ENCODE measurements around the gene XIRP2.
"Not testable (repeated sequence)": the region's sequence is repeated elsewhere in the genome, so short reads cannot be mapped to it uniquely, and the experiment has no call there.

The XIRP2 gene

DNA sequence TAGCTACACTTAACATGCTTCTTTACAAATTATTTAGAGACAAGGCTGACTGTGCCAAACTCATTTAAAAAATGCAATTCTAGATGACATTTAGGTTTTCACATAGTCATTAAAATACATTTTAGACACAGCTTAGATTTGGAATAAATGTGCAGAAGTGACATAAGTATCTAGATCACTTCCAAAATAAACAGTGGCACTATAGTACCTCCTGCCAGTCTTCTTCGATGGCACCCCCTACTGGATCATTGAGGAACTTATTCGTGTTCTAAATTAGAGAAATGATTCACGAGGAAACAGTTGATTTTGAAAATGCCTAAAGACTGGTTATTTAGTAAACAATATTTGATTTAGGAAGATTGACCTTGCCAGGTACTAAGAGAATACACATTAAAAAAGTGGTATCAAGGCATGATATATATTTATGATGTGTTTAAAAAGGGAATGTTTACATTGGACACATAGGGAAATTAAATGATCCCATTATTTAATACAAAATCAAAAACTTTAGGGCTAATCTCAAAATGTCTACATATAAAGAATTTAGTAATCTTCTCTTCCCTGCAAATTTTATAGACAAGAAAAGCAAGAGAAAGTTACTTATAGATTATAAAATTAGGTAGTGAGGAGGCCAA lies 323.9 kb downstream of the XIRP2 start:
- DNase-seq, result no peak

DNA sequence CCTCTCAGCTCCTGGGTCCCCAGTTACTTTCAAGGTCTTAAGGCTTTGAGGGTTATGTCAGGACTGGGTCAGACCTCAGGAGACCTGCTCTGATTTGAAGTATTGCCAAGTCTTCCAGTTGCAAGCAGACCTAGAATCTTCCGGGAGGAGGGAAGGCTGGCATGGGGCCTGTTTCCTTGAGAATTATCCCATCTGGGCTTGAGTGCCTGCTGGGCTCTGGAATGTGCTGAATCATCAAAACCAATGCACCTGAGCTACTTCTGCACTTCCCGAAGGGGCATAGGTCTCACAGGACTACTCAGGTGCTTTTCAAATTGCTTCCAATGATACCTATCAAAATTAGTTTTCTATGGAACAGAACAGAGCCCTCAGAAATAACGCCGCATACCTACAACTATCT lies 327.3 kb downstream of the XIRP2 start:
- DNase-seq, result no peak

DNA sequence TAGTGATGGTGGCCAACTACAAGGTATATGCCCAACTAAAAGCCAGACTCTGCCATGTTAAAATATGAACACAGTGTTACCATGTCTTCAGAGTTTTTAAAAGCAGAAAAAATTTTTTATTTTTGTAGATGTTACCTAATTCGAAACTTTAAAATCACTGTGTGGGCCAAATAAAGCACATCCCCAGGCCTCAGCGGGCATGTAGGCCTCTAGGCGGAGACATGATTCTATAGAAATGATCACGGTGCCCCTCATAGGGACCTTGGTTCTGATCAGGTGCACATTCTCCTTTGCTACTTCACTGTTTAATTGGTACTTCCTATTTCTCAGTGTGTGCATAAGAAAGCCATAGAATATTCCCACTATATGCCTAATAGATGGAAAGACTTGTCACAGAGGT lies 349.2 kb downstream of the XIRP2 start:
- DNase-seq, result no peak

DNA sequence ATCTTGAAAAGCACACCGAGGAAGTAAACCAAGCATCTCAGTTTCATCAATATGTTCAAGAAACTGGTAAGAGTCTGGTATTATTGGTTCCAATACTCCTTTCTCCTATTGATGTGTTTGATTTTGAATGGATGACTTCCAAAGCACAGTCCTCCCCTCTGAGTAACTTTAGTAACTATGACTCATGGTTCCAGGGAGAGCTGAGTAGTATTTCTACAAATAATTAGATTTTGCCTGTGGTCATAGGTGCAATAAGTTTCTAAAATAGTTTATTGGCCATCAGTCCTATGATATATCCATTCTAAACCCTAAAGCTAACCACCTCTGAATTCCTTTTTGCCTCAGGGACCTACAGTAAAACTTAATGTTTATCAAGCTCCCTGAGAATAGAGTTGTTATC lies 352.4 kb downstream of the XIRP2 start:
- no peak for DNase-seq

DNA sequence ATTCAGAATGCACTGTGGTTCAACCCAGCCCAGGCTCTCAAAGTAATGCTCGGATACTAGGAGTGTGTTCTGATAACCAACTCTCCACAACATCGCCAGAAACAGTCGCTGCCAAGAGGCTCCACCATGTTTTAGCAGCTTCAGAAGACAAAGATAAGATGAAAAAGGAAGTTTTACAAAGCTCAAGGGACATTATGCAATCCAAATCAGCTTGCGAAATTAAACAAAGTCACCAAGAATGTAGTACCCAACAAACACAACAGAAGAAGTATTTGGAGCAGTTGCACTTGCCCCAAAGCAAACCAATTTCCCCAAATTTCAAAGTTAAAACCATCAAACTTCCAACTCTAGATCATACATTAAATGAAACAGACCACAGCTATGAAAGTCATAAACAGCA lies 360.9 kb downstream of the XIRP2 start:
- no peak for DNase-seq

DNA sequence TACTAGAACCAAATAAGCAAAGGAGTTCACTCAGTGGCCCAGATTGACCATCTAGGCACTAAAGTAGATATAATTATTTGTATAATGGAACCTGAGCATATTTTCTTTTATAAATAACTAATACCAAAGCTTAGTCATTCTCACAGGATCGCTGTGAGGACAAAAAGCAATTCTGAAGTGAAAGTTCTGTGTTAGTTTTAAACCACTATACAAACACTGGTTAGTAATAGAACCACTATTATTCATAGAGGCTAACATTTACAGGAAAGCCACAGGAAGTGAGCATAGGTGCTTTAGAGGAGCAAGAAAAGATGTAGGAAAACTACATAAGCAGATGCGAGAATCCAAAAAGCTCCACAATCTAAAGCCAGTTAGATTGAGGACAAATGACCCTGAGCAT lies 364.7 kb downstream of the XIRP2 start:
- no peak for DNase-seq

DNA sequence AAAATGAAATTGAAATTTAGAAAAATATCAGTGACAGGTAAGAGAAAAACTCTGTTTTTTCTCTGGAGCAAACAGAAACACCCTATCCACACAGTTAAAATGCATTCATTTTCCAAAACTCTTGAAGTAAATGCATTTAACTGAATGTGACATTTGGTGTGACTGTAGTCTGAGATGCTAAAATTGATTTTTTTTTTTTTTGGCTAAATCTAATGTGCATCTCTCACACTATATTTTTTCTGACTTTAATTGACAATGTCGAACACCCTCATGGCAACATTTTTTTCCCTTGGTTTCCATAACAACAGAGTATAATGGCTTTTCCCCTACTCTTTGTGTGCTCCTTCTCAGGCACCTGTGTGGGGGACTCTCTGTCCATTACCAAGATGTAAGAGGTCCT lies 366.4 kb downstream of the XIRP2 start:
- no peak for DNase-seq

DNA sequence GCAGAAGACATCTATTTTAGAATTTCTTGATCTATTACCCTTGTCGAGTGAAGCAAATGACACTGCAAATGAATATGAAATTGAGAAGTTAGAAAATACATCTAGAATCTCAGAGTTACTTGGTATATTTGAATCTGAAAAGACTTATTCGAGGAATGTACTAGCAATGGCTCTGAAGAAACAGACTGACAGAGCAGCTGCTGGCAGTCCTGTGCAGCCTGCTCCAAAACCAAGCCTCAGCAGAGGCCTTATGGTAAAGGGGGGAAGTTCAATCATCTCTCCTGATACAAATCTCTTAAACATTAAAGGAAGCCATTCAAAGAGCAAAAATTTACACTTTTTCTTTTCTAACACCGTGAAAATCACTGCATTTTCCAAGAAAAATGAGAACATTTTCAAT lies 370.4 kb downstream of the XIRP2 start:
- no peak for DNase-seq

DNA sequence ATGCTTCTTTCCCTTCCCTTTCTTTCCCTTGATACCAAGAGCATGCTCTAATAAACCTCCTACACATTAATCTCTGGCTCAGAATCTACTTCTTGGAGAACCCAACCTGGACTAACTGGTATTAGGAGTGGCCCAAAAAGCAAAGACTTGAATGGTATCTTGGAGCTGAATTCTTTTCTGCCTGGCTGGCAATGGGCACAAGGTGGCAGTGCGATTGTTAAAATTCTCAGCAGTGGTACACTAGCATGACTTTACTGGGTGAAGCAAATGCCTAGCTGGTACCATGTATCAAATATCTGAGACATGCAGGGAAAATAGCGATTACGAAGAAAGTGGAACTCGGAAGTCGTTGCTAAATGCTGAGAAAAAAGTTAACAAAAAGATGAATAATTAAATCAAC lies 376.1 kb downstream of the XIRP2 start:
- no peak for DNase-seq

DNA sequence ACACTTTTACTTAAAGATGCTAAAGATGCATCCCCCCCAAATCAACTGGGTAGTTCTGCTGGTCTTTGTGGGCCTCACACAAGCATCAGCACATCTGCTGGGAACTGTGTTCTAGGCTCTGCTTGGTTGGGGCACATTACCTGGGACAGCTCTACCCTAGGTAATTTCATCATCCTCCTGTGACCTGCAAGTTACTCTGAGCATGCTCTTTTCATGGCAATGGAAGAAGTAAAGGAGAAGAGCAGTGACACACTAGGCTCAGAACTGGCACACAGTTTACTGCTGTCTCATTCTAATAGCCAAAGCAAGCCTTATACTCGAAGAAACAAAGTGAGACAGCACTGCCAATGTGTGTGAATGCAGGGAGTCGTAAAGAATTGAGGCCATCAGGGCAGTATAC lies 376.7 kb downstream of the XIRP2 start:
- no peak for DNase-seq

DNA sequence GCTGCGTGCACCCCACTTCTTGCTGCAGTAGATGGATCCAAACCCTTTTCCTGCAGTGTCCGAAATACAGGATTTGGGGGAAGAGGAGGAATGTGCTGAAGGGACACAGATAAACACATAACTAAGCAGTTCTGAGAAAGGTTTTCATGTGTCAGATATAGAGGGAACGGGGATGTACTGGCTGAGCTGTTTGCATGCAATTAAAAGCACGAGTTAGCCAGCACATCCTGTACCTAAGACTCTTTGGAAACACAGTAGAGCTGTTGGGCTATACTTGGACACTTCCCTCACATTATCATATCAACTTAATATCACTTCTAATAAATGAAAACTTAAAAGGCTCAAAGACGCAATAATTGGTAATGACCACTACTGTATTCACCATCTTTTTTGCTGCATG lies 377.4 kb downstream of the XIRP2 start:
- DNase-seq, result no peak

DNA sequence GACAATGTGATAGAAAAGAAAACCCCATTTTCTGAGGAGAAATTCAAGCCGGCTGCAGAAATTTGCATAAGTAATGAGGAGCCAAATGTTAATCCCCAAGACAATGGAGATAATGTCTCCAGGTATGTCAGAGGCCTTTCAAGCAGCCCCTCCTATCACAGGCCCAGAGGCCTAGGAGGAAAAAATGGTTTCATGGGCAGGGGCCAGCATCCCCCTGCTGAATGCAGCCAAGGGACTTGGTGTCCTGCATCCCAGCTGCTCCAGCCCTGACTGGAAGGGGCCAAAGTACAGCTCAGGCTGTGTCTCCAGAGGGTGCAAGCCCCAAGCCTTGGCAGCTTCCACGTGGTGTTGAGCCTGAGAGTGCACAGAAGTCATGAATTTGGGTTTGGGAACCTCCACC lies 380.0 kb downstream of the XIRP2 start:
- not testable (repeated sequence) for DNase-seq

DNA sequence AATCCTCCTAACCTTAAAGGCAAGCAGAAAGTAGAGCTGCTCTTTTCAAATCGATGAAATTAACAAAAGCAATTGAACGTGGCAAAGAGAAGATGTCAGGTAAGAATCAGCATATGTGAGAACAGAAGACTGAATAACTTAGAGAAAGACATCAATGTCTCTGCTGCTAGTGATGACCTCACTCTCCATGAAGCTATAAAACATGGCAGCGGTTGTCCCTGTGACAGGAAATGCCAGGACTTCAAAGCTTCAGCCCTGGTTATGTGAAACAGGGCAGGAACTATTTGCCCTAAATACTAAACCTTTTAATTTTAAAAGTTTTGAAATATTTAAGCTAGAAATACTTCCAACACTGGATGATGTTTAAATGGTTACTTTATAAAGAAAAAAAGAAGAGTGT lies 383.7 kb downstream of the XIRP2 start:
- no peak for DNase-seq

DNA sequence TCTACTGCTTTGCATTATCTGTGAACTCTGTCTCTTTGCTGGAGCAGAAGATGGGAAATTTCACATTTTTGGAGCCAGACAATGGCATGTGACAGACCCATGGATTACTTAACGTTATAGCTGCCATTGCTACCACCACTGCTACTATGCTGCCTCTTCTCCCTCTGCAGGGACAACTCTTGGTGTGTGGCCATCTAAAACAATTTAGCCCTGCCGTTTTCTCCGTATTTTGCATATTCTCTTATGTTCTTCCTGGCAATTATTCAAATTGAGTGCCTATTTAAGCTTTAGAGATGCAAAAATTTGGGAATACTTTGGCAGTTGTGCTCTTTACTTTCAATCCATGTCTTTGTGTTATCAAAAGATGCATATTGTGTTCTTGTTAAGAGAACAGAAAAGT lies 386.8 kb downstream of the XIRP2 start:
- DNase-seq, result no peak

DNA sequence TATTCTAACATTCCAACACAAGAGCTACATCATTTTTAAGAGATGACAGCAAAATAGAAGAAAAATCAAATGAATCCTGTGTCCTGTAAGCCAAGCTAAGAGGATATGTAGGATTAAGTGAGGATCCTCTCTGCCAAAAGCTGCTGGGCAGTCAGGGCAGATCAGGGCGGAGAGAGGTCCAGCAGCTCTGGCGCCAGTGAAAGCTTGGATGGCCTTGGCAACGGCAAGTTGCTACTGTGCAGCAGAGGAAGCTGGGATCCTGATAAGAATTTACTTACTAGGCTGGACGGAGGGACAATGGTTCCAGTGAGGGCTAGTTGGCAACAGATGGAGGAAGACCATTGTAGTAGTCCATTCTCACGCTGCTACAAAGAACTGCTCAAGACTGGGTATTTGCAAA lies 391.5 kb downstream of the XIRP2 start:
- DNase-seq, result no peak

DNA sequence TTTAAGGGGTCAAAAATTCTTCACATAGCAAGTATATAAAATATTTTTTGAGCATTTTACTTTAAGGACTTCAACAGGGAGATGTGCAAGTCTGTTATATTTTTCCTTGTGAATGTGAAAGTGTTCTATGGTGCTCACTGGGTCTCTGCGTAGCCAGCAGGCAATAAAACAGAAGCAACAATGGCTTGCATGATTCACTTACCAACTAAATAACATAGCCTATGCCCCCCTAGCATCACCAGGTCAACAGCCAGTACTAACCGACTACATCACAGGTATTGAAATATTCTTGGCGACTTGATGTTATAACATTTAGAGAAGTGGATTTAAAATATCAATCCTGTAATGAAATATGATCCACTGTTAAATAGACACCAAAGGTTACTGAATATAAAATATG lies 398.9 kb downstream of the XIRP2 start:
- DNase-seq, result no peak

DNA sequence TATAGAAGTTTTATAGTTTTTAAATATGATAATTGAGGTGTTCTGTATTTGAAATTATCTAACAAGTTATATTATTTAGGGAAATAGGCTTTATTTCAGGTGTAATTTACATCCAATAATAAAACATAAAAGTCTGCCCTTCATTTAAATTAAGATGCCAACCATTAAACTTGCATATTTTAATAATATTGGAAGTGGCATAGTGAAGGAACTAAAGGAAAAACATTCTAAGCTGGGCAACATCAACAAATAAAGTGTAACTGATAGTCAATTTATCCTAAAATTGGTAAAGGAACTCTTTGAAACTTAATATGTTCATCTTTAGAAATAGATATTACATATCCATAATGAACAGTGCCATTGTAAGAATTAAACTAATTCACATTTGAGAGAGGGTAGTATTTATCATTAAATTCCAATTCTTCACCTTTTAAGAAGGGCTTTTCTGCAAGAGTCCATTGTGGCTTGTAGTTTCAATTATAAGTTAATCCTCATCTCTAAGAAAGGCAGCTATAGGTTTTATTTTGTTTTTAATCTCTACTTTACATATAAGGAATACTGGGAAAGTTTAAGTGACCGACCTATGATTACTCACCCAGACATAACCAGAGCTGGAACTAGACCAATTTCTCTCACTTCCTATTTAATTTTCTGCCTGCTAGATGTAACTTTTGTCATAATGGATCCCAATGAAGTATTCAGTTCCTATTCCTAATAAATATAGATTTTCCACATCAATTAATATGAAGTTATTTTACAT lies 401.6 kb downstream of the XIRP2 start:
- DNase-seq, result no peak

DNA sequence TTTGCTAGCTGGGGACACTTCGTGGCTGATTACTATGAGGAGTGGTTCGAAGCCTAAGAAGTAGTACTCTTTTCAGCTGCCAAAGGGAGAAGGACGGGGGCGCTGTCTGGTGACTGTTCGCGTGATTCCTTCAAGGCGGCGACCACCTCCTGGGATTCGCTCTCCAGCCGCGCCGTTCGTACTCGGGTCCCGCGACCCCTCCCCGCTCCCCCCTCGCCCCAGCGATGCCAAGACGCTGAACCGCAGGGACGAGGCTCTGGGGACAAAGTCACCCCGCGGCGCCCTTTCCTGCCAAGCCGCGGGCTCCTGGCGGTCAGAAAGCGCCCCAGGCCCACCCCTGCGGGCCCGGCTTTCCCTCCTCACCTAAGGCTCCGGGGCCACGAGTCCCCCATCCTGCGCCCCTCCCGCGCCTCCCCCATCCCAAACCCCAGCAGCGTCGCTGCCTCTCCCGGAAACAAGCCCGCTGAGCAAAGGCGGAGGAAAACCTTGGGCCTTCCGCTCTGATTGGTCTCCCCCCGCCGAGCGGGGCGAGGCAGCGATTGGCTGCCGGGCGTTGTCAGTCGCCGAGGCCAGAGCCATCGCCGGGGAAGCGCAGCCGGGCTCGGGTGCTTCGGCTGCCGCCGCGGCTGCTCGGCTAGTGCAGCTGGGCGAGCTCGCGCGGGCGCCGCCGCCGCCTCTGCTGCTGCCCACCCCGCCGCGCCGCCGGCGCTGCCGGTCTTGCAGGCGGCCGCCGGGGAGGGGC lies 404.3 kb downstream of the XIRP2 start, which contains the start of gene B3GALT1:
TSS of gene B3GALT1 (plus strand) at position 572 of the 742 bp plus-strand sequence.
- peak; percentile 73 for DNase-seq

DNA sequence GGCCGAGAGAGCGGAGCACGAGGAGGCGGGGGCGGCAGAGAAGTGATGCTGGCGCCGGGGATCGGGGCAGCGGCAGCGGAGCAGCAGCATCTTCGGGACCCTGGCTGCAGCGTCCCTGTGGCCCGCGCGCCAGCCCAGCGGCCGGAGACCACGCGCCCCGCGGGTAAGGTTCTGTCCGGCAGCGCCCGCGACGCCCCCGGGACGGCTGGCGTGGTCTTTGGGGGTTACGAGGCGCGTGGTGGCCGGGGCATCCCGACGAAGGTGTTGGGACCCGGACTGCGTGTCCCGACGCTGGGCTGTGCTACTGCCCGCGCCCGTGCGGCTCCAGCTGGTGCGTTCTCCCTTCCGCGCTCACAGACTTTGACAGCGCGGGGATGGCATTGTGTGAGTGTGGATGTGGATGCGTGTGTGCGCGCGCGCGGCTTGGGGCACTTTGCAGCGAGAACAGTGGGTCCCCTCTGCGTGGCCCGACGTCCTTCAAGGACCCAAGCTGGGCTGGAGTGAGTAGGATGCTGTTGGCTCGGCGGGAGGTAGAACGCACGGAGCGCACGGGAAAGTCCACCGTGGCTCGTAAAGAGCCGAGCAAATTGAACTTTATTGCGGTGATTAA lies 405.0 kb downstream of the XIRP2 start:
- no peak for DNase-seq

DNA sequence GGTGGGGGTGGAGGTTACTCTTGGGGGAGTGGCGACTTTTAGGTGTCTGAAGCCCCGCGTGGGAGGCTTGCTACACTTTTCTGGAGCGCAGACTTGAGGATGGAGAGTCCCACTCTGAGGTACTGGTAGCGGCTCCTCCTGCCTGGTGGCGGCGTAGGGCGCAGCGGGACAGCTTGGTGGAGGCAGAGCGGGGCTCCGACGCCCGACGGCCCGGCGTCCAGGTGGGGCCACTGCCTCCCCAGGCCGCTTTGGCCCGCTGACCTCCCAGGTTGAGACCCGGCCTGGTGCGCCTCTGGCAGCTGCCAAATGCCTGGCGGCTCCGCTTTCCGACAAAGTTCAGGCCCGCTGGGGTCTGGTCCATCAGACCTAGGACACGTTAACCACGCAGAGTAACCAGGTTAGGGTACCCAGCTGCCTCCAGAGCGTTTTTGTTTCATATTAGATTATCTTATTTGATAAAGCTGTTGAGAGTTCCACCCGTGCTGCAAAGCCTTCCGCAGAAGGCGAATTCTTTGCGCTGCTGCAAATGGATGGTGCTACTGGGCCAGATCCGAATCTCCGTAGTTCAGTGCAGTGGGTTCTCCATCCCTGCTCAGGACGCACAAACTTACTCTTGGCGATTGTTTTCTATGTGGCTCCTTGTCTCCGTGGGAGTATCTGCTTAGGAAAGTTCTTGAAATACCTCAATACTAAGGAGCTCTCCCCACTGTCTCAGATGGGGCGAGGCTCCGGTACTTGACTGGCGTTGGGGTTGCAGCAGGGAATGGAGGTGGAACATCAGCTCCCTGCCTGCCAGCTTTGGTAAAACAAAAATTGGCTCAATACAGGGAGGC lies 405.9 kb downstream of the XIRP2 start:
- DNase-seq, result peak; percentile 45

DNA sequence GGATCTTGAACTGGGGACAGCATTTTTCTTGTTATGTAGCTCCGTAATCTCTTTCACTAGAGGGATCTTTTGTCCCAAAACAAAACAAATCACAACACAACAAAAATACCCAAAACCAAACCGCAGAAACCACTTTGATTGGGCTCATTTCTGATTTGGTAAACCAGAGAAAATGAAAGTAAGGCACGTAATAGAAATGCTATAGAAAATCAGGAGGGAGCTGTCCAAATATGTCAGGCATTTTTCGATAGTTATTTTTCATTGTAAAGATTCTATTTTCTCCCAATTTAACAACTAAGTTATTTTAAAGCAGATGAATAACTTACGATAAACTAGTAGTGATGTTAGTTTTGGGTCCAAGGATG lies 406.5 kb downstream of the XIRP2 start:
- no peak for DNase-seq

DNA sequence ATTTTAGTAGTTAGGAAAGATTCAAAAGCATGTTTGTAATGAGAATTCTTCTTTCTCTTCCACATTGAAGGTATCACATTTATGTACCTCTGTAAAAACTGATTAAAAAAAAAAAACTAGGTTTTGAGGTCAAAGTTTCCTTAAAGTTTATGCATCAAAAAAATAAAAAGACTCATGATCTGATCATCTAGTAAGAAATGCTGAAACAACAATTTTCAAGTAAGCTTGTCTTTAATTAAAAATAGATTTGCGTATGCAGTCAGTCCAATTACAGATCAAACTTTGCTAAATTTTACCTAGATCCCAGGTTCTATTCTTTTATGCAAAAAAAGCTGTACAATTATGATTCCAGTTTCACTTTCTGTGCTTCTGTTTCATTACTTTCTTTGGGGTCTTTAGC lies 409.0 kb downstream of the XIRP2 start:
- DNase-seq, result no peak

DNA sequence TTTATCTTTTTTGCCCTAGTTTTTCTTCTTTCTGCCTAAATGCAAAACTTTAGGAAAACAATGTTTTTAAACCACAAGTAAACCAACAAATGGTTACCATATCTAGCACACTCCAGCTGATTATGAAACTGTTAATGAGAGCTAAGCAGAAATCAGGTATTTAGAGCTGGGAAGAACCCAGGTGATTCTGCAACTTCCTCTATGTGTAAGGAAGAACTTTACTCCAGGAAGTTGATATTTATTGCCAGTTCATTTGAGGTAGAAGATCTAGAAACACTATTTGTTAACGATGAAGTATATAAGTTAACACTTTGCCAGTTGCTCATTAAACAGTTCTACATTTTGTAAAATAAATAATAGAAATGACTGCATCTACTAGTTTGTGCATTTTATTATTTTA lies 409.7 kb downstream of the XIRP2 start:
- no peak for DNase-seq
